Activated CD4-positive, alpha-beta memory T cell treated with anti-CD3 and anti-CD28 coated beads for 36 hours (primary cell): ENCODE results near the gene PAFAH1B2. TPM values are rescaled to one million over a fixed set of nuclear protein-coding genes. Genes with fewer than 3 reads are reported as not detected.
"Not testable (repeated sequence)": the region's sequence is repeated elsewhere in the genome, so short reads cannot be mapped to it uniquely, and the experiment has no call there.

Source experiments
- CTCF ChIA-PET: fragments of 350-600 bp; sonication (Branson Sonifier 250); formaldehyde crosslinking; loops from one replicate; lab custom pipeline; 2021; ENCODE audit warnings: antibody characterized with exemption, inconsistent platforms; lab: Charles Lee
- POLR2A ChIA-PET: fragments of 350-600 bp; sonication (Branson Sonifier 250); formaldehyde crosslinking; loops from one replicate; lab custom pipeline; 2021; ENCODE audit warnings: antibody characterized with exemption; lab: Charles Lee
- DNase-seq: peaks from one replicate; pipeline ENCODE4 v3.0.0-alpha.2; 2020
- H3K27ac Mint-ChIP-seq: one replicate; pipeline ENCODE4 v1.8.0; 2021; ENCODE audit warnings: mixed read lengths
- H3K27me3 Mint-ChIP-seq: one replicate; pipeline ENCODE4 v1.8.0; 2021; ENCODE audit warnings: mixed read lengths
- H3K36me3 Mint-ChIP-seq: one replicate; pipeline ENCODE4 v1.8.0; 2021; ENCODE audit warnings: mixed read lengths
- H3K4me1 Mint-ChIP-seq: one replicate; pipeline ENCODE4 v1.8.0; 2021; ENCODE audit warnings: low read depth, mixed read lengths
- H3K4me3 Mint-ChIP-seq: one replicate; pipeline ENCODE4 v1.8.0; 2021; ENCODE audit warnings: mild to moderate bottlenecking, mixed read lengths
- H3K9me3 Mint-ChIP-seq: one replicate; pipeline ENCODE4 v1.8.0; 2021; ENCODE audit warnings: mixed read lengths
- intact Hi-C: fragments of 100-400 bp; cut with micrococcal nuclease; formaldehyde crosslinking; loops from one replicate; pipeline ENCODE4 v1.15.1; 2023
- total RNA-seq, 2 experiments: library from RNA; stranded (reverse); gene quantifications; one replicate each; pipeline ENCODE4 v1.2.3, GENCODE V29; 2021

Gene PAFAH1B2
- total RNA-seq, 2 experiments from 2014 or later: 61.3 to 61.5 TPM

DNA sequence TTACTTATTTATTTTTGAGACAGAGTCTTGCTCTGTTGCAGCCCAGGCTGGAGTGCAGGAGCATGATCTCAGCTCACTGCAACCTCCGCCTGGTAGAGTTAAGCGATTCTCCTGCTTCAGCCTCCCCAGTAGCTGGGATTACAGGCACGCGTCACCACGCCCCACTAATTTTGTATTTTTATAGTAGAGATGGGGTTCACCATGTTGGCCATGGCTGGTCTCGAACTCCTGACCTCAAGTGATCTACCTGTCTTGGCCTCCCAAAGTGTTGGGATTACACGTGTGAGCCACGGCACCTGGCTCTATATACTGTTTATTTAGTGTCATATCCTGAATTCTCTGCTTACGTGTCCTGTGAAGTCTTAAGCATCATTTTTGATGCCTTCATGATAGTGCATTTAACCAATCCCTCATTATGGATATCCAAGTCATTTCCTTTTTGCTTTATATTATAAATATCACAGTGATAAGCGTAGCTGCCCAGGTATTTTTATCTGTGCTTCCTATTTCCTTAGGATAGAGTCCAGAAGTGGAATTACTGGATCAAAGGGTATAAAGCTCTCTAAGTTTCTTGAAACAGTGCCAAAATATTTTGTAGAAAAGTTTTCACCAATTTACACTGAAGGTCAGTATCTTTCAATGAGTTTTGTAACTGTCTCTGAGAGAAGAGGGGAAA is 33.6 kb downstream of the PAFAH1B2 start:
- H3K36me3 Mint-ChIP-seq: no peaks in the 10 kb centered on the region
- H3K4me3 Mint-ChIP-seq: peak overlapping the region; percentile 92
- DNase-seq: no peak
- H3K4me1 Mint-ChIP-seq: peaks cover 29% of the 10 kb centered on the region
- CTCF ChIA-PET: interaction anchor here (0.6 to 5.1 kb wide), 5 partner anchors 12 to 323 kb away, joined by 4 to 61 read pairs (median 9); partner anchors contain the start of gene PAFAH1B2
- H3K27me3 Mint-ChIP-seq: no peaks in the 10 kb centered on the region
- intact Hi-C loops: loop anchor here (1.0 kb wide), 2 partner anchors 33 to 53 kb away; partner anchors contain the start of gene PAFAH1B2
- H3K27ac Mint-ChIP-seq: peak overlapping the region; percentile 79
- no peaks in the 10 kb centered on the region for H3K9me3 Mint-ChIP-seq
- POLR2A ChIA-PET: interaction anchor here (2.8 to 2.9 kb wide), 2 partner anchors 33 to 53 kb away, joined by 22 to 23 read pairs; partner anchors contain the start of genes PAFAH1B2 and PCSK7

GRCh38 chr11:117178210-117179034 is 34.3 kb downstream of the PAFAH1B2 start, which contains the start of gene SIDT2:
Gene SIDT2, plus strand, starts transcription at chr11:117178743. Its CDS starts 521 bp downstream, at chr11:117179264.
- Mint-ChIP-seq H3K36me3 (no peaks in the 10 kb centered on the region), H3K4me1 (peaks cover 29% of the 10 kb centered on the region), H3K27ac (peak within 1 kb of the TSS; percentile 79), H3K4me3 (peak within 1 kb of the TSS; percentile 92), H3K27me3 (no peaks in the 10 kb centered on the region), H3K9me3 (no peaks in the 10 kb centered on the region)
- POLR2A ChIA-PET: interaction anchor here (0.8 to 2.9 kb wide), 6 partner anchors 25 to 80 kb away, joined by 3 to 23 read pairs (median 7); partner anchors contain the start of genes PAFAH1B2, PCSK7 and SIK3
- CTCF ChIA-PET: interaction anchor here (0.7 to 5.1 kb wide), 7 partner anchors 12 to 52 kb away, joined by 3 to 61 read pairs (median 4); partner anchors contain the start of gene PAFAH1B2
- peak; percentile 94 for DNase-seq
- intact Hi-C loops: loop anchor here (1.0 kb wide), 2 partner anchors 34 to 52 kb away; partner anchors contain the start of gene PAFAH1B2

GRCh38 chr11:117179048-117179999 is 35.2 kb downstream of the PAFAH1B2 start:
- Mint-ChIP-seq H3K36me3 (no peaks in the 10 kb centered on the region), H3K4me3 (peak overlapping the region; percentile 92), H3K27ac (peak overlapping the region; percentile 75), H3K27me3 (no peaks in the 10 kb centered on the region), H3K9me3 (no peaks in the 10 kb centered on the region), H3K4me1 (peaks cover 29% of the 10 kb centered on the region)
- ChIA-PET POLR2A (interaction anchor here (0.8 to 2.9 kb wide), 6 partner anchors 24 to 81 kb away, joined by 3 to 23 read pairs (median 7); partner anchors contain the start of genes PAFAH1B2, PCSK7 and SIK3), CTCF (interaction anchor here (0.8 to 5.1 kb wide), 9 partner anchors 11 to 52 kb away, joined by 3 to 61 read pairs (median 5); partner anchors contain the start of gene PCSK7)
- DNase-seq: peak; percentile 59
- intact Hi-C loops: no loop called here

DNA sequence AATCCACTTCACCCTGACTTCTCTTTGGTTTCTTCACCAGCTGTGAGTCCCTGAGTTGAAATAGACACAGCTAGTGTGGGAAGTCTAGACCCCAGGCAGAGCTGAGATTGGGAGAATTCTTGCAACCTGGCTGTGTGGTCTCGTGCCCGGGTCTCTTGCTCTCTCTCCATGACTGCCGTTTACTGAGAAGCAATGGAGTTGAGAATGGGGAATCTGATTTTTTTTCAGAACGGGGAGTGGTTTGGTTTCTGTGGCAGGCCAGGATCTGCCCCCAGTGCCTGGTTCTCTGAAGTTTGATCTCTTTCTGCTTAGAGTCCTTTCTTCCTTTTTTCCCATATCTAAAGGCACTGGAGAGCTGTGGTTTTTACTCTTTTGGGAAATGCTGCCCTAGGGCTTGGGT is 35.9 kb downstream of the PAFAH1B2 start:
- Mint-ChIP-seq H3K9me3 (no peaks in the 10 kb centered on the region), H3K27me3 (no peaks in the 10 kb centered on the region), H3K27ac (no peak overlapping the region), H3K36me3 (no peaks in the 10 kb centered on the region), H3K4me1 (peaks cover 29% of the 10 kb centered on the region), H3K4me3 (peak overlapping the region; percentile 92)
- CTCF ChIA-PET: interaction anchor here (0.6 to 5.1 kb wide), 15 partner anchors 9 to 389 kb away, joined by 3 to 61 read pairs (median 5); partner anchors contain the start of genes APOA1, APOA5 and PCSK7
- intact Hi-C loops: no loop called here
- DNase-seq: no peak
- POLR2A ChIA-PET: interaction anchor here (1.9 to 2.9 kb wide), 3 partner anchors 36 to 51 kb away, joined by 9 to 23 read pairs (median 22); partner anchors contain the start of genes PAFAH1B2 and PCSK7

- H3K27ac Mint-ChIP-seq: peak overlapping the region; percentile 51
- CTCF ChIA-PET: interaction anchor here (0.6 to 5.1 kb wide), 22 partner anchors 8 to 393 kb away, joined by 3 to 61 read pairs (median 4); partner anchors contain the start of genes APOA1, APOA5, PCSK7 and ZPR1
- intact Hi-C loops: loop anchor here (1.0 kb wide), 1 partner anchor 45 kb away; no protein-coding TSS in a partner anchor
These were observed 36.8 kb downstream of the PAFAH1B2 start for GRCh38 chr11:117180661-117181585.

DNA sequence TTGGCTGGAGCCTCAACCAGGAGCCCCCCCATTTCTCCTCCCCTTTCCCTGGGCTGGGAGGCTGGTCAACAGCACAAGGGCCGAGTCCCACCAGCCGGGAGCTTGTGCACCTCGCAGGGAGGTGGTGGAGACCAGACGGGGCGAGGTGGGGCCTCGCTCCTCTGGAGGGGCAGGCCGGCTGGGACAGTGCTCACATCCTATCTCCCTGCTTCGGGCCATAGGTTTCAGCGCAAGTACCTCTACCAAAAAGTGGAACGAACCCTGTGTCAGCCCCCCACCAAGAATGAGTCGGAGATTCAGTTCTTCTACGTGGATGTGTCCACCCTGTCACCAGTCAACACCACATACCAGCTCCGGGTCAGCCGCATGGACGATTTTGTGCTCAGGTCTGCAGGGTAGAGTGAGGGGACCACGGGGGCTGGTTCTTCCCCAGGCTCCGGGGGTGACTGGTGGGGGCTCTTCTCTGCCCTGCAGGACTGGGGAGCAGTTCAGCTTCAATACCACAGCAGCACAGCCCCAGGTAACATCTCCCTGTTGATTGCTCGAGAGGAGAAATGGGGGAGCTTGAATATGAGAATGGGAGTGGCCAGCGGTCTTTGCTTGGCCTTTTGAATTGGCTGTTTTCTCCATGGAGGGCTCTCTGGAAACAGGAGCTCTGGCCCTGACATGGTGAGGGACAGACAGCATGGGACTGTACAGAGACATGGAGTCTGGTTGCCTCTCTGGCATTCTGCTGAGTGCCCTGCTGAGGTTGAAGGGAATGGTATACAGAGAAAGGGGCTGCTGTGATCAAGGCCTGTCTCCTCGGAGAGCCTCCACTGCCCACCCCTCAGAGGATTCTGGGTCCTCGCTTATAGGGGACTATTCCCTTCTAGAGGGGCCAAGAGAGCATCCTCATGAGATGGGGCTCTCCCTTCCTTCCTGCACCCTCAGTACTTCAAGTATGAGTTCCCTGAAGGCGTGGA is 37.8 kb downstream of the PAFAH1B2 start:
- DNase-seq: no peak
- POLR2A ChIA-PET: no interaction called here
- Mint-ChIP-seq H3K36me3 (peaks cover 1% of the 10 kb centered on the region), H3K4me1 (peaks cover 29% of the 10 kb centered on the region), H3K4me3 (no peak overlapping the region), H3K27ac (no peak overlapping the region), H3K27me3 (no peaks in the 10 kb centered on the region), H3K9me3 (no peaks in the 10 kb centered on the region)
- CTCF ChIA-PET: interaction anchor here (0.6 to 5.1 kb wide), 12 partner anchors 9 to 394 kb away, joined by 3 to 61 read pairs (median 3); partner anchors contain the start of genes APOA1, APOA5, PCSK7 and ZPR1
- intact Hi-C loops: loop anchor here (1.0 kb wide), 1 partner anchor 44 kb away; no protein-coding TSS in a partner anchor

More at GRCh38 chr11:117180661-117181585, 36.8 kb downstream of the PAFAH1B2 start:
- no peaks in the 10 kb centered on the region for H3K36me3 Mint-ChIP-seq
- peak; percentile 85 for DNase-seq
- H3K4me3 Mint-ChIP-seq: peak overlapping the region; percentile 20
- no peaks in the 10 kb centered on the region for H3K9me3 Mint-ChIP-seq
- H3K27me3 Mint-ChIP-seq: no peaks in the 10 kb centered on the region
- POLR2A ChIA-PET: interaction anchor here (2.9 kb wide), 1 partner anchor 50 kb away, joined by 22 read pairs; the partner anchor contains the start of gene PCSK7
- peaks cover 29% of the 10 kb centered on the region for H3K4me1 Mint-ChIP-seq

- Mint-ChIP-seq H3K4me3 (no peak overlapping the region), H3K4me1 (peaks cover 29% of the 10 kb centered on the region), H3K36me3 (peaks cover 1% of the 10 kb centered on the region), H3K27ac (no peak overlapping the region), H3K9me3 (no peaks in the 10 kb centered on the region), H3K27me3 (no peaks in the 10 kb centered on the region)
- ChIA-PET CTCF (interaction anchor here (0.5 to 5.1 kb wide), 8 partner anchors 9 to 989 kb away, joined by 3 to 61 read pairs (median 3); partner anchors contain the start of genes APOA1, PCSK7 and ZPR1), POLR2A (no interaction called here)
- intact Hi-C loops: no loop called here
- peak; percentile 5 for DNase-seq
These were observed 38.5 kb downstream of the PAFAH1B2 start for GRCh38 chr11:117182551-117182935.

DNA sequence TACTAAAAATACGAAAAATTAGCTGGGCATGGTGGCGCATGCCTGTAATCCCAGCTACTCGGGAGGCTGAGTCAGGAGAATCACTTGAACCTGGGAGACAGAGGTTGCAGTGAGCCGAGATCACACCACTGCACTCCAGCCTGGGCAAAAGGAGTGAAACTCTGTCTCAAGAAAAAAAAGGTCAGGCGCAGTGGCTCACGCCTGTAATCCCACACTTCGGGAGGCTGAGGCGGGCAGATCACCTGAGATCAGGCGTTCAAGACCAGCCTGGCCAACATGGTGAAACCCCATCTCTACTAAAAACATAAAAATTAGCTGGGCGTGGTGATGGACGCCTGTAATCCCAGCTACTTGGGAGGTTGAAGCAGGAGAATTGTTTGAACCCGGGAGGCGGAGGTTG is 39.1 kb downstream of the PAFAH1B2 start:
- H3K9me3 Mint-ChIP-seq, POLR2A ChIA-PET, intact Hi-C loops: not testable (repeated sequence)

More for the DNA sequence above, 39.1 kb downstream of the PAFAH1B2 start:
- H3K36me3 Mint-ChIP-seq, H3K27ac Mint-ChIP-seq, H3K4me3 Mint-ChIP-seq, H3K27me3 Mint-ChIP-seq: not testable (repeated sequence)
- DNase-seq: peak; percentile 4
- peaks cover 23% of the 10 kb centered on the region for H3K4me1 Mint-ChIP-seq
- CTCF ChIA-PET: interaction anchor here (0.5 to 1.2 kb wide), 3 partner anchors 28 to 989 kb away, joined by 3 read pairs; no protein-coding TSS in a partner anchor
